Measurements from ENCODE around the gene RAB15.

GRCh38 chr14:64943556-64943955 is 28.6 kb downstream of the RAB15 start:
- TF ChIP-seq CTCF (IDR thresholded peaks at IDR 0.05) (no peak), POLR2A (IDR thresholded peaks at IDR 0.05) (no peak)
